K562 (cell line): ENCODE results near the gene CCDC9. TPM values are rescaled to one million over a fixed set of nuclear protein-coding genes. Genes with fewer than 3 reads are reported as not detected.

Experiments used
- ARID1B ChIP-seq: fragments of 450-650 bp; IDR thresholded peaks from 2 replicates; pipeline ENCODE4 v1.6.1; 2016; ENCODE audit warnings: antibody characterized with exemption, mild to moderate bottlenecking, inconsistent platforms
- ATF7 ChIP-seq: fragments of 450-650 bp; IDR thresholded peaks from 2 replicates; pipeline ENCODE4 v1.7.1; 2014; ENCODE audit warnings: mild to moderate bottlenecking, moderate library complexity
- ERF ChIP-seq: fragments of 450-650 bp; formaldehyde crosslinking; IDR thresholded peaks from 2 replicates; pipeline ENCODE4 v1.4.0; 2020; ENCODE audit warnings: mild to moderate bottlenecking, mixed read lengths
- HDGF ChIP-seq: fragments of 450-650 bp; IDR thresholded peaks from 2 replicates; pipeline ENCODE4 v1.6.1; 2016
- KAT7 ChIP-seq: sonication (generic); formaldehyde crosslinking; IDR thresholded peaks from 2 replicates; pipeline ENCODE4 v1.8.0; 2022; ENCODE audit warnings: missing genetic modification reagents, mild to moderate bottlenecking, borderline replicate concordance
- KLF13 ChIP-seq: fragments of 450-650 bp; IDR thresholded peaks from 2 replicates; pipeline ENCODE4 v1.6.1; 2016; ENCODE audit warnings: missing genetic modification characterization, low read depth, mild to moderate bottlenecking, missing compliant biosample characterization, moderate library complexity, borderline replicate concordance
- NFIC ChIP-seq: fragments of 450-650 bp; IDR thresholded peaks from 2 replicates; pipeline ENCODE4 v1.6.1; 2017; ENCODE audit warnings: mild to moderate bottlenecking, inconsistent platforms
- PCBP1 ChIP-seq: fragments of 200-400 bp; formaldehyde crosslinking; IDR thresholded peaks from 2 replicates; pipeline ENCODE4 v1.6.1; 2018; ENCODE audit warnings: mild to moderate bottlenecking, low read depth, low read length; ENCODE audit not compliant: poor library complexity, severe bottlenecking
- RBM22 ChIP-seq: fragments of 200-400 bp; formaldehyde crosslinking; IDR thresholded peaks from 2 replicates; pipeline ENCODE4 v1.6.1; 2018; ENCODE audit warnings: low read length, low read depth; ENCODE audit not compliant: poor library complexity, severe bottlenecking
- SRSF9 ChIP-seq: fragments of 200-400 bp; formaldehyde crosslinking; IDR thresholded peaks from 2 replicates; pipeline ENCODE4 v1.6.1; 2017; ENCODE audit warnings: low read depth, low read length, borderline replicate concordance
- ZNF133 ChIP-seq: fragments of 250-450 bp; sonication (Bioruptor Pico); IDR thresholded peaks from 2 replicates; pipeline ENCODE4 v1.4.0; 2020; ENCODE audit warnings: mild to moderate bottlenecking
- ZNF143 ChIP-seq: sonication (generic); formaldehyde crosslinking; IDR thresholded peaks from 2 replicates; pipeline ENCODE4 v1.9.0; 2022; ENCODE audit warnings: mild to moderate bottlenecking, missing genetic modification reagents
- ZNF77 ChIP-seq: fragments of 250-450 bp; sonication (Bioruptor Pico); IDR thresholded peaks from 2 replicates; pipeline ENCODE4 v1.5.0; 2020
- polyA plus RNA-seq, 8 experiments: library from polyadenylated mRNA; depleted of rRNA in 4 of 8; stranded (reverse) in 5 of 8; unstranded in 3 of 8; fragments of >200 nt; fragmentation: Nextera tagmentation in 2 of 8; fragmentation: Illumina TruSeq in 1 of 8; extraction: Ambion mirVana in 2 of 8; extraction: Trizol in 1 of 8; gene quantifications; 2 replicates each; pipeline versions ENCODE4 v1.2.1 to v1.2.3, GENCODE V29; 2011 to 2014; ENCODE audit warnings: inconsistent platforms in 1 of 8, missing spikeins in 1 of 8
- total RNA-seq, 7 experiments: library from RNA; depleted of rRNA in 6 of 7; stranded (reverse); fragments of >200 nt in 6 of 7; fragmentation: Illumina TruSeq in 2 of 7; extraction: Trizol in 2 of 7; gene quantifications; 2 replicates each; pipeline versions ENCODE4 v1.2.1 to v1.2.3, GENCODE V29; 2011 to 2021; ENCODE audit warnings: low replicate concordance in 1 of 7
- TF ChIP-seq, protein P1 (sequence below): fragments of 450-650 bp; IDR thresholded peaks from 2 replicates; pipeline ENCODE4 v1.6.1; 2016; ENCODE audit warnings: borderline replicate concordance
- TF ChIP-seq, protein P2 (sequence below): fragments of 450-650 bp; IDR thresholded peaks from 2 replicates; pipeline ENCODE4 v1.6.1; 2016; ENCODE audit warnings: antibody characterized with exemption
- TF ChIP-seq, protein P3 (sequence below): sonication (generic); formaldehyde crosslinking; IDR thresholded peaks from 2 replicates; pipeline ENCODE4 v1.8.0; 2022; ENCODE audit warnings: mild to moderate bottlenecking, low read depth, missing genetic modification reagents
- TF ChIP-seq, protein P4 (sequence below): fragments of 450-650 bp; formaldehyde crosslinking; IDR thresholded peaks from 2 replicates; pipeline ENCODE4 v1.4.0; 2020; ENCODE audit warnings: mild to moderate bottlenecking, mixed read lengths
- TF ChIP-seq, protein P5 (sequence below): fragments of 150-350 bp; IDR thresholded peaks from 2 replicates; pipeline ENCODE4 v1.6.1; 2014; ENCODE audit warnings: low read depth, mild to moderate bottlenecking, low read length, borderline replicate concordance
- TF ChIP-seq, protein P6 (sequence below): sonication (generic); formaldehyde crosslinking; IDR thresholded peaks from 2 replicates; pipeline ENCODE4 v1.8.0; 2022; ENCODE audit warnings: mild to moderate bottlenecking, missing genetic modification reagents

CCDC9 gene
- total and polyA plus RNA-seq, 9 of the 15 experiments (the other 6 are each of a cell fraction or from before 2014, with no cell fraction given), result 0.23 to 38.6 (median 8.4) TPM

DNA sequence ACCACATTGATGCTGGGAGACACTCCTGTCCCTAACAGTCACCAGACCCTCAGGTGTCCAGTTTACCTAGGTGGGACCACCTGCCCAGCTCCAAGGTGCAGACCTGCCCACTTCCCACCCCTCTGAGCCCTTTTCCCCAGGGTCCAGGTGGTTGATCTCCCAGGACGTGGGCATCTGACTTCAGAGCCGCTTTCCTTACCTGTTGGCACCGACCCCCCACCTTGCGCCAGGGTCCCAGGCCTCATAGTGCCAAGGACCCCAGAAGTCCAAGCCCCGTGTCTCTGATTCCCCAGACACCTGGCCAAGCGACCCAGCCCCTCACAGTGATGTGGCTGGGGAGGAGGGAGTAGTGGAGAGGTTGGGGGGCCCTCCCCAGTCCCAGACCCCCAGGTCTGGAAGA, 15.8 kb upstream of the CCDC9 start (continued):
- TF ChIP-seq, protein P1, sequence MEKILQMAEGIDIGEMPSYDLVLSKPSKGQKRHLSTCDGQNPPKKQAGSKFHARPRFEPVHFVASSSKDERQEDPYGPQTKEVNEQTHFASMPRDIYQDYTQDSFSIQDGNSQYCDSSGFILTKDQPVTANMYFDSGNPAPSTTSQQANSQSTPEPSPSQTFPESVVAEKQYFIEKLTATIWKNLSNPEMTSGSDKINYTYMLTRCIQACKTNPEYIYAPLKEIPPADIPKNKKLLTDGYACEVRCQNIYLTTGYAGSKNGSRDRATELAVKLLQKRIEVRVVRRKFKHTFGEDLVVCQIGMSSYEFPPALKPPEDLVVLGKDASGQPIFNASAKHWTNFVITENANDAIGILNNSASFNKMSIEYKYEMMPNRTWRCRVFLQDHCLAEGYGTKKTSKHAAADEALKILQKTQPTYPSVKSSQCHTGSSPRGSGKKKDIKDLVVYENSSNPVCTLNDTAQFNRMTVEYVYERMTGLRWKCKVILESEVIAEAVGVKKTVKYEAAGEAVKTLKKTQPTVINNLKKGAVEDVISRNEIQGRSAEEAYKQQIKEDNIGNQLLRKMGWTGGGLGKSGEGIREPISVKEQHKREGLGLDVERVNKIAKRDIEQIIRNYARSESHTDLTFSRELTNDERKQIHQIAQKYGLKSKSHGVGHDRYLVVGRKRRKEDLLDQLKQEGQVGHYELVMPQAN, result no peak
- TF ChIP-seq, protein P2, sequence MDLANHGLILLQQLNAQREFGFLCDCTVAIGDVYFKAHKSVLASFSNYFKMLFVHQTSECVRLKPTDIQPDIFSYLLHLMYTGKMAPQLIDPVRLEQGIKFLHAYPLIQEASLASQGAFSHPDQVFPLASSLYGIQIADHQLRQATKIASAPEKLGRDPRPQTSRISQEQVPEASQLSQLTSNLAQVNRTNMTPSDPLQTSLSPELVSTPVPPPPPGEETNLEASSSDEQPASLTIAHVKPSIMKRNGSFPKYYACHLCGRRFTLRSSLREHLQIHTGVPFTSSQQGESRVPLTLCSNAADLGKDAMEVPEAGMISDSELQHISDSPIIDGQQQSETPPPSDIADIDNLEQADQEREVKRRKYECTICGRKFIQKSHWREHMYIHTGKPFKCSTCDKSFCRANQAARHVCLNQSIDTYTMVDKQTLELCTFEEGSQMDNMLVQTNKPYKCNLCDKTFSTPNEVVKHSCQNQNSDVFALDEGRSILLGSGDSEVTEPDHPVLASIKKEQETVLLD, result no peak
- TF ChIP-seq, protein P3, sequence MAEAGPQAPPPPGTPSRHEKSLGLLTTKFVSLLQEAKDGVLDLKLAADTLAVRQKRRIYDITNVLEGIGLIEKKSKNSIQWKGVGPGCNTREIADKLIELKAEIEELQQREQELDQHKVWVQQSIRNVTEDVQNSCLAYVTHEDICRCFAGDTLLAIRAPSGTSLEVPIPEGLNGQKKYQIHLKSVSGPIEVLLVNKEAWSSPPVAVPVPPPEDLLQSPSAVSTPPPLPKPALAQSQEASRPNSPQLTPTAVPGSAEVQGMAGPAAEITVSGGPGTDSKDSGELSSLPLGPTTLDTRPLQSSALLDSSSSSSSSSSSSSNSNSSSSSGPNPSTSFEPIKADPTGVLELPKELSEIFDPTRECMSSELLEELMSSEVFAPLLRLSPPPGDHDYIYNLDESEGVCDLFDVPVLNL (CRISPR knock-in tag), result 0 out of 2 replicates have a peak, but pooled peaks have one; percentile 7
- TF ChIP-seq KAT7, result 0 out of 2 replicates have a peak, but pooled peaks have one; percentile 42
- TF ChIP-seq ATF7, result no peak
- TF ChIP-seq, protein P4, sequence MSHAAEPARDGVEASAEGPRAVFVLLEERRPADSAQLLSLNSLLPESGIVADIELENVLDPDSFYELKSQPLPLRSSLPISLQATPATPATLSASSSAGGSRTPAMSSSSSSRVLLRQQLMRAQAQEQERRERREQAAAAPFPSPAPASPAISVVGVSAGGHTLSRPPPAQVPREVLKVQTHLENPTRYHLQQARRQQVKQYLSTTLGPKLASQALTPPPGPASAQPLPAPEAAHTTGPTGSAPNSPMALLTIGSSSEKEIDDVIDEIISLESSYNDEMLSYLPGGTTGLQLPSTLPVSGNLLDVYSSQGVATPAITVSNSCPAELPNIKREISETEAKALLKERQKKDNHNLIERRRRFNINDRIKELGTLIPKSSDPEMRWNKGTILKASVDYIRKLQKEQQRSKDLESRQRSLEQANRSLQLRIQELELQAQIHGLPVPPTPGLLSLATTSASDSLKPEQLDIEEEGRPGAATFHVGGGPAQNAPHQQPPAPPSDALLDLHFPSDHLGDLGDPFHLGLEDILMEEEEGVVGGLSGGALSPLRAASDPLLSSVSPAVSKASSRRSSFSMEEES (CRISPR knock-in tag), result no peak
- TF ChIP-seq ZNF133 (CRISPR knock-in tag), result no peak
- TF ChIP-seq ERF, result 0 out of 2 replicates have a peak, but pooled peaks have one; percentile 40
- TF ChIP-seq SRSF9, result no peak
- TF ChIP-seq, protein P5, sequence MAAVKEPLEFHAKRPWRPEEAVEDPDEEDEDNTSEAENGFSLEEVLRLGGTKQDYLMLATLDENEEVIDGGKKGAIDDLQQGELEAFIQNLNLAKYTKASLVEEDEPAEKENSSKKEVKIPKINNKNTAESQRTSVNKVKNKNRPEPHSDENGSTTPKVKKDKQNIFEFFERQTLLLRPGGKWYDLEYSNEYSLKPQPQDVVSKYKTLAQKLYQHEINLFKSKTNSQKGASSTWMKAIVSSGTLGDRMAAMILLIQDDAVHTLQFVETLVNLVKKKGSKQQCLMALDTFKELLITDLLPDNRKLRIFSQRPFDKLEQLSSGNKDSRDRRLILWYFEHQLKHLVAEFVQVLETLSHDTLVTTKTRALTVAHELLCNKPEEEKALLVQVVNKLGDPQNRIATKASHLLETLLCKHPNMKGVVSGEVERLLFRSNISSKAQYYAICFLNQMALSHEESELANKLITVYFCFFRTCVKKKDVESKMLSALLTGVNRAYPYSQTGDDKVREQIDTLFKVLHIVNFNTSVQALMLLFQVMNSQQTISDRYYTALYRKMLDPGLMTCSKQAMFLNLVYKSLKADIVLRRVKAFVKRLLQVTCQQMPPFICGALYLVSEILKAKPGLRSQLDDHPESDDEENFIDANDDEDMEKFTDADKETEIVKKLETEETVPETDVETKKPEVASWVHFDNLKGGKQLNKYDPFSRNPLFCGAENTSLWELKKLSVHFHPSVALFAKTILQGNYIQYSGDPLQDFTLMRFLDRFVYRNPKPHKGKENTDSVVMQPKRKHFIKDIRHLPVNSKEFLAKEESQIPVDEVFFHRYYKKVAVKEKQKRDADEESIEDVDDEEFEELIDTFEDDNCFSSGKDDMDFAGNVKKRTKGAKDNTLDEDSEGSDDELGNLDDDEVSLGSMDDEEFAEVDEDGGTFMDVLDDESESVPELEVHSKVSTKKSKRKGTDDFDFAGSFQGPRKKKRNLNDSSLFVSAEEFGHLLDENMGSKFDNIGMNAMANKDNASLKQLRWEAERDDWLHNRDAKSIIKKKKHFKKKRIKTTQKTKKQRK, result no peak
- no peak for TF ChIP-seq ZNF143 (CRISPR knock-in tag)
- no peak for TF ChIP-seq PCBP1
- no peak for TF ChIP-seq ZNF77 (CRISPR knock-in tag)
- no peak for TF ChIP-seq NFIC
- no peak for TF ChIP-seq KLF13 (tag)
- TF ChIP-seq, protein P6, sequence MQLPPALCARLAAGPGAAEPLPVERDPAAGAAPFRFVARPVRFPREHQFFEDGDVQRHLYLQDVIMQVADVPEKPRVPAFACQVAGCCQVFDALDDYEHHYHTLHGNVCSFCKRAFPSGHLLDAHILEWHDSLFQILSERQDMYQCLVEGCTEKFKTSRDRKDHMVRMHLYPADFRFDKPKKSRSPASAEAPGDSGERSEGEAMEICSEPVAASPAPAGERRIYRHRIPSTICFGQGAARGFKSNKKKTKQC, result no peak
- no peak for TF ChIP-seq ARID1B
- TF ChIP-seq RBM22, result no peak
- TF ChIP-seq HDGF, result no peak
